ENCODE measurements around the gene CD7.

GRCh38 chr17:82329683-82330321, 12.4 kb upstream of the CD7 start:
- no peak for TF ChIP-seq POLR2A (IDR thresholded peaks at IDR 0.05)
- TF ChIP-seq CTCF (IDR thresholded peaks at IDR 0.05): no peak
